ENCODE results near the gene FOXN1. TPM values are rescaled to one million over a fixed set of nuclear protein-coding genes. Genes with fewer than 3 reads are reported as not detected.

FOXN1 gene
- total and polyA plus RNA-seq, 5 donors, result not detected

GRCh38 chr17:28478712-28479615 is 27.2 kb upstream of the FOXN1 start:
- no peaks in the 10 kb centered on the region for H3K4me1 ChIP-seq (ENCODE audit: control insufficient read depth, insufficient read depth, low read length)
- intact Hi-C loops (cut with DNase I), result no loop called here
- ATAC-seq, result no peak
- no peak for DNase-seq
- WGBS, result 80% methylated on average over 3 of the region's 3 CpGs
- no peak overlapping the region for H3K27ac ChIP-seq (ENCODE audit: low read length)
- H3K9me3 ChIP-seq (ENCODE audit: control insufficient read depth, low read length), result no peaks in the 10 kb centered on the region
- H3K27me3 ChIP-seq (ENCODE audit: control insufficient read depth, insufficient read depth), result no peaks in the 10 kb centered on the region
- H3K4me3 ChIP-seq (ENCODE audit: low read length), result no peak overlapping the region

DNA sequence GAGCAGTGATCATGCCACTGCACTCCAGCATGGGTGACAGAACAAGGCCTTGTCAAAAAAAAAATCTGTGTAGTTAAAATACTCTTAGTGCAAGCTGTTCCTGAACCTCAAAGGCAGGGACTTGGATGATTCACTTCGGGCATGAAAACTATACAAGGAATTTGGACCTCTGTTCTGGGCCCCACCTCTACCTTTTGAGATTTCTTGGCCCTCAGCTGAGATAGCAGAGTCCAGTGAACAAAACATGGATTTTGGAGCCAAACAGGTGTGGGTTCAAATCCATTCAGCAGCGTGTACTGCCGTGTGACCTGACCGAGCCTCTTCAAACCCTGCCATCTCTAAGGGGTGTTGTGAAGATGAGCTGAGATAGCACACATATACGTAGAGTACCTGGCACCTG is 25.9 kb upstream of the FOXN1 start:
- intact Hi-C loops (cut with DNase I), result loop anchor here in 1 of 4 donors (10.0 kb wide), 1 partner anchor 55 kb away; no protein-coding TSS in a partner anchor
- Histone ChIP-seq H3K27me3 (ENCODE audit: control insufficient read depth, insufficient read depth) (no peaks in the 10 kb centered on the region), H3K4me3 (ENCODE audit: low read length) (no peak overlapping the region), H3K27ac (ENCODE audit: low read length) (no peak overlapping the region), H3K4me1 (ENCODE audit: control insufficient read depth, insufficient read depth, low read length) (no peaks in the 10 kb centered on the region), H3K9me3 (ENCODE audit: control insufficient read depth, low read length) (no peaks in the 10 kb centered on the region)
- DNase-seq, result no peak
- 73% methylated on average over 5 of the region's 5 CpGs for WGBS
- ATAC-seq, result no peak

DNA sequence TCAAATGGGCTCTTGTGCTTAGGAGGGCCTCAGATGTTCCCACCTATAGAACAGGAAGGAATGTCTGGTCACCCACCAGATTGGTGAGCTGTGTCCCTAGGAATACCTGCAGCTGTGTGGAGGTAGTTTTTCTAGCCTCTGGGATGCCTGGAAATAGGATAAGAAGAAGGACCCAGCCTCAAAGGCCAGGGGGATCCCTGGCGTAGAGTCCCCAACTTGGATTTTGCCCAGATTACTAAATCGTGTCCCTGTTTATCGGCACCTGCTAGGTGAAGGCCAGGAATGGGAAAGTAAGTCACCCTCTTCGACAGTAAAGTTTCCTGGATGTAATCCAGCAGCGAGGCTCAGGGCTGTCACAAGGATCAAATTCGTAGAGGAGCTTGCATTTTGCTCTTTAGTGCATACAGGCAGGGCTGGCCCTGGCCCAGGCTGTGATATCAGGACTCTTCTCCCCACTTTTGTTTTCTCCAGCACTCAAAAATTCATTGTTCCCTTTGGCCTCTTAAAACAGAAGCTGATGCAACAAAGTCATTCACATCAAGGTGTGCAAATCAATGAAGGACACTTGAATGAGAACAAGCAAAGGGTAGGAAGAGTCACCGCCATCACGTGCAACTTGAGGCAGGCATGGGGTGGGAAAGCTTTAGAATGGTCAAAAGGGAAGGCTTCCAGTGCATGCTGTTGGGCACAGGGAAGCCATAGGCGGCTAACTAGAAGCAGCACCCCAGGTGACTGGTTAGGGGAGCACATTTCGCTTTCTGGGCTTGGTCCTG is 25.2 kb upstream of the FOXN1 start:
- DNase-seq, result no peak
- Histone ChIP-seq H3K27ac (ENCODE audit: low read length) (no peak overlapping the region), H3K9me3 (ENCODE audit: control insufficient read depth, low read length) (no peaks in the 10 kb centered on the region), H3K4me1 (ENCODE audit: control insufficient read depth, insufficient read depth, low read length) (no peaks in the 10 kb centered on the region), H3K4me3 (ENCODE audit: low read length) (no peak overlapping the region), H3K27me3 (ENCODE audit: control insufficient read depth, insufficient read depth) (no peaks in the 10 kb centered on the region)
- WGBS, result 63% methylated on average over 10 of the region's 10 CpGs
- intact Hi-C loops (cut with DNase I), result loop anchor here in 1 of 4 donors (10.0 kb wide), 1 partner anchor 56 kb away; no protein-coding TSS in a partner anchor
- no peak for ATAC-seq

GRCh38 chr17:28482551-28483199 is 23.5 kb upstream of the FOXN1 start:
- intact Hi-C loops (cut with DNase I), result loop anchor here in 1 of 4 donors (10.0 kb wide), 1 partner anchor 58 kb away; no protein-coding TSS in a partner anchor
- WGBS, result 73% methylated on average over 10 of the region's 10 CpGs
- H3K4me3 ChIP-seq (ENCODE audit: low read length), result no peak overlapping the region
- ATAC-seq (peak in 1 of 2 donors; percentile 35), DNase-seq (no peak)
- no peaks in the 10 kb centered on the region for H3K4me1 ChIP-seq (ENCODE audit: control insufficient read depth, insufficient read depth, low read length)
- no peak overlapping the region for H3K27ac ChIP-seq (ENCODE audit: low read length)
- H3K27me3 ChIP-seq (ENCODE audit: control insufficient read depth, insufficient read depth), result no peaks in the 10 kb centered on the region
- H3K9me3 ChIP-seq (ENCODE audit: control insufficient read depth, low read length), result no peaks in the 10 kb centered on the region

DNA sequence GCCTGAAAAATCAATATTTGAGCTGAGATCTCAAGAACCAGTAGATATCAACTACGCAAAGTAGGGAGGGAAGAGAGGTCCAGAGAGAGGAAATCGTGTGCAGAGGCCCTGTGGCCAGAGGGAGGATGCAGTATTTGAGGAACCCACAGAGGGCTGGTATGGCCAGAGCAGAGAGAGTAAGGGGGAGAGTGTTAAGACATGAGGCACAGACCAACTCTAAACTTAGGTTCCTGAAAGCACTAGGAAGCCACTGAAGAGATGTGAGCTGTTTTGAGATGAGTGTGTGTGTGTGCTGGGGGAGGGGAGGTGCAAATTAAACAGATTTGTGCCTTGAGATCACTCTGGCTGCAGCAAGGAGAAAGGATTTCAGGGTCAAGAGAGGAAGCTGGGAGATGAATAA is 21.9 kb upstream of the FOXN1 start:
- Histone ChIP-seq H3K27ac (ENCODE audit: low read length) (no peak overlapping the region), H3K27me3 (ENCODE audit: control insufficient read depth, insufficient read depth) (no peaks in the 10 kb centered on the region), H3K4me1 (ENCODE audit: control insufficient read depth, insufficient read depth, low read length) (no peaks in the 10 kb centered on the region), H3K4me3 (ENCODE audit: low read length) (no peak overlapping the region), H3K9me3 (ENCODE audit: control insufficient read depth, low read length) (no peaks in the 10 kb centered on the region)
- ATAC-seq (no peak), DNase-seq (no peak)
- WGBS, result 39% methylated on average over 2 of the region's 2 CpGs
- intact Hi-C loops (cut with DNase I), result loop anchor here in 1 of 4 donors (10.0 kb wide), 1 partner anchor 59 kb away; no protein-coding TSS in a partner anchor

DNA sequence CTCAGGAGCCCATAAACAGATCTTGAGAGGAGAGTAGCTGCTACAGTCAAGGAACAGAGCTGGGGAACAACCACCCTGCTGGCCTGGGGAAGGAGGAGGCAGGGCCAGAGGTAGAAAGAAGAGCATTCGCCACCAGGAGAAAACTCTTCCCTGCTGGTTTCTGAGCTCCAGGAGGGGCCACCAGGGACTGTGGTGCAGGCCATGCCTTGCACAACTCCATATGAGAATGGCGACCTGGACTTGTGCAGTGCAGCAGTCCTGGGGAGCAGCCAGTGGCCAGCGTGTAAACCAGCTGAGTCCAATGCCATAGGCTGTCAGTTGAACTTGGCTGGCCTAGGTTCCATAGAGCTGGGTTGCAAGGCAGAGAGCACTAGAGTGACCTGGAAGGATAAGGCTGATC is 21.1 kb upstream of the FOXN1 start:
- DNase-seq (no peak), ATAC-seq (no peak)
- H3K4me3 ChIP-seq (ENCODE audit: low read length), result no peak overlapping the region
- intact Hi-C loops (cut with DNase I), result loop anchor here in 1 of 4 donors (10.0 kb wide), 1 partner anchor 60 kb away; no protein-coding TSS in a partner anchor
- no peaks in the 10 kb centered on the region for H3K9me3 ChIP-seq (ENCODE audit: control insufficient read depth, low read length)
- WGBS, result 80% methylated on average over 3 of the region's 3 CpGs
- H3K27me3 ChIP-seq (ENCODE audit: control insufficient read depth, insufficient read depth), result no peaks in the 10 kb centered on the region
- H3K4me1 ChIP-seq (ENCODE audit: control insufficient read depth, insufficient read depth, low read length), result no peaks in the 10 kb centered on the region
- H3K27ac ChIP-seq (ENCODE audit: low read length), result no peak overlapping the region

GRCh38 chr17:28487881-28488532 is 18.1 kb upstream of the FOXN1 start:
- Histone ChIP-seq H3K4me3 (ENCODE audit: low read length) (no peak overlapping the region), H3K4me1 (ENCODE audit: control insufficient read depth, insufficient read depth, low read length) (no peaks in the 10 kb centered on the region), H3K27me3 (ENCODE audit: control insufficient read depth, insufficient read depth) (no peaks in the 10 kb centered on the region), H3K27ac (ENCODE audit: low read length) (no peak overlapping the region), H3K9me3 (ENCODE audit: control insufficient read depth, low read length) (no peaks in the 10 kb centered on the region)
- WGBS, result 73% methylated on average over 5 of the region's 5 CpGs
- no peak for ATAC-seq
- intact Hi-C loops (cut with DNase I), result loop anchor here in 1 of 4 donors (10.0 kb wide), 1 partner anchor 63 kb away; no protein-coding TSS in a partner anchor
- no peak for DNase-seq

GRCh38 chr17:28488533-28489276 is 17.4 kb upstream of the FOXN1 start:
- no peak for ATAC-seq
- H3K27ac ChIP-seq (ENCODE audit: low read length), result no peak overlapping the region
- no peaks in the 10 kb centered on the region for H3K4me1 ChIP-seq (ENCODE audit: control insufficient read depth, insufficient read depth, low read length)
- H3K27me3 ChIP-seq (ENCODE audit: control insufficient read depth, insufficient read depth), result no peaks in the 10 kb centered on the region
- 75% methylated on average over 7 of the region's 7 CpGs for WGBS
- no peak overlapping the region for H3K4me3 ChIP-seq (ENCODE audit: low read length)
- H3K9me3 ChIP-seq (ENCODE audit: control insufficient read depth, low read length), result no peaks in the 10 kb centered on the region
- DNase-seq, result no peak
- intact Hi-C loops (cut with DNase I), result loop anchor here in 1 of 4 donors (10.0 kb wide), 1 partner anchor 64 kb away; no protein-coding TSS in a partner anchor

DNA sequence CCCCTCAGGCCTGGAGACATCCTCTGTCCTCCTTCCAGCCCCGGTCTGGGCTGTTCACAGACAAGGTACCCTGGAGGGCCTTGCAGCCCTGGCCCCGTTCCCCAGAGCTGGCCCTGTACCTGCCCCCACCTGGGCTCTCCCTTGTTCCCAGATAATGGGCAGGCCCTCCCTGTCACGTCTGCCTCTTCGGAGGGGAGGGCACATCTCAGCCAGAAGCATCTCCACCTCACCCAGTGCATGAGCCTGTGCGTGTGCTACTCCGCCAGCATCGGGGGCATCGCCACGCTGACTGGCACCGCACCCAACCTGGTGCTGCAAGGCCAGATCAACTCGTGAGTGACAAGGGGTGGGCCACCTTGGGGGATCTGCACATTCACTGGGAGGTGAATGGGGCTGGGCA is 14.9 kb upstream of the FOXN1 start:
- Histone ChIP-seq H3K9me3 (ENCODE audit: control insufficient read depth, low read length) (no peaks in the 10 kb centered on the region), H3K27ac (ENCODE audit: low read length) (no peak overlapping the region), H3K4me3 (ENCODE audit: low read length) (no peak overlapping the region), H3K27me3 (ENCODE audit: control insufficient read depth, insufficient read depth) (no peaks in the 10 kb centered on the region), H3K4me1 (ENCODE audit: control insufficient read depth, insufficient read depth, low read length) (no peaks in the 10 kb centered on the region)
- intact Hi-C loops (cut with DNase I), result loop anchor here in 1 of 4 donors (10.0 kb wide), 1 partner anchor 54 kb away; no protein-coding TSS in a partner anchor
- 81% methylated on average over 11 of the region's 11 CpGs for WGBS
- no peak for DNase-seq
- no peak for ATAC-seq

GRCh38 chr17:28491860-28492259 is 14.3 kb upstream of the FOXN1 start:
- H3K27me3 ChIP-seq (ENCODE audit: control insufficient read depth, insufficient read depth), result no peaks in the 10 kb centered on the region
- ATAC-seq (no peak), DNase-seq (no peak)
- no peak overlapping the region for H3K27ac ChIP-seq (ENCODE audit: low read length)
- no peaks in the 10 kb centered on the region for H3K4me1 ChIP-seq (ENCODE audit: control insufficient read depth, insufficient read depth, low read length)
- intact Hi-C loops (cut with DNase I), result loop anchor here in 1 of 4 donors (10.0 kb wide), 1 partner anchor 53 kb away; no protein-coding TSS in a partner anchor
- no peak overlapping the region for H3K4me3 ChIP-seq (ENCODE audit: low read length)
- H3K9me3 ChIP-seq (ENCODE audit: control insufficient read depth, low read length), result no peaks in the 10 kb centered on the region
- WGBS, result 91% methylated on average over 3 of the region's 3 CpGs
